CD4-positive, alpha-beta memory T cell (primary cell): Measurements from ENCODE around the gene RECK. TPM values are rescaled to one million over a fixed set of nuclear protein-coding genes. Genes with fewer than 3 reads are reported as not detected.

ENCODE experiments used
- CTCF ChIA-PET: fragments of 350-600 bp; sonication (Branson Sonifier 250); formaldehyde crosslinking; loops from one replicate; lab custom pipeline; 2021; ENCODE audit warnings: inconsistent platforms; ENCODE audit not compliant: partially characterized antibody; lab: Charles Lee
- POLR2A ChIA-PET: fragments of 350-600 bp; sonication (Branson Sonifier 250); formaldehyde crosslinking; loops from one replicate; lab custom pipeline; 2021; ENCODE audit not compliant: partially characterized antibody; lab: Charles Lee
- DNase-seq, 5 donors: peaks; one replicate each; pipeline versions ENCODE4 v3.0.0 to v3.0.0-alpha.2; 2020 to 2022; ENCODE audit warnings: mixed read lengths in 1 of 5
- H3K27ac ChIP-seq: one replicate; pipeline ENCODE4 v1.7.0; 2013; ENCODE audit warnings: low read depth, low read length
- H3K27me3 ChIP-seq: 2 replicates; pipeline ENCODE4 v1.7.0; 2013; ENCODE audit warnings: mild to moderate bottlenecking, low read length, moderate library complexity; ENCODE audit not compliant: insufficient read depth
- H3K36me3 ChIP-seq: 2 replicates; pipeline ENCODE4 v1.7.0; 2013; ENCODE audit warnings: mild to moderate bottlenecking, low read length, moderate library complexity; ENCODE audit not compliant: insufficient read depth
- H3K4me1 ChIP-seq: 2 replicates; pipeline ENCODE4 v1.7.0; 2013; ENCODE audit warnings: mild to moderate bottlenecking, low read length, moderate library complexity; ENCODE audit not compliant: insufficient read depth
- H3K4me3 ChIP-seq, 2 donors: one replicate each; pipeline ENCODE4 v1.7.0; 2013; ENCODE audit warnings: low read length in 2 of 2, mild to moderate bottlenecking in 1 of 2
- H3K9me3 ChIP-seq, 2 donors: one replicate each; pipeline ENCODE4 v1.7.0; 2013; ENCODE audit warnings: low read length in 2 of 2, control low read depth in 1 of 2; ENCODE audit not compliant: control insufficient read depth in 1 of 2
- H3K27ac Mint-ChIP-seq, 7 donors: one replicate each; pipeline ENCODE4 v1.8.0; 2020 to 2021; ENCODE audit warnings: mixed read lengths in 7 of 7, mild to moderate bottlenecking in 6 of 7, inconsistent platforms in 3 of 7, moderate library complexity in 3 of 7
- H3K27me3 Mint-ChIP-seq, 2 donors: one replicate each; pipeline ENCODE4 v1.8.0; 2020 to 2021; ENCODE audit warnings: mixed read lengths in 2 of 2
- H3K36me3 Mint-ChIP-seq, 2 donors: one replicate each; pipeline ENCODE4 v1.8.0; 2020 to 2021; ENCODE audit warnings: mixed read lengths in 2 of 2, inconsistent platforms in 1 of 2, mild to moderate bottlenecking in 1 of 2
- H3K4me1 Mint-ChIP-seq, 4 donors: one replicate each; pipeline ENCODE4 v1.8.0; 2020 to 2021; ENCODE audit warnings: mixed read lengths in 4 of 4, mild to moderate bottlenecking in 1 of 4
- H3K4me3 Mint-ChIP-seq, 8 donors: one replicate each; pipeline ENCODE4 v1.8.0; 2020 to 2021; ENCODE audit warnings: mixed read lengths in 8 of 8, mild to moderate bottlenecking in 7 of 8, moderate library complexity in 6 of 8, inconsistent platforms in 3 of 8
- H3K9me3 Mint-ChIP-seq, 8 donors: one replicate each; pipeline ENCODE4 v1.8.0; 2020 to 2021; ENCODE audit warnings: mixed read lengths in 8 of 8, mild to moderate bottlenecking in 5 of 8, inconsistent platforms in 3 of 8, moderate library complexity in 1 of 8
- intact Hi-C: fragments of 100-400 bp; cut with micrococcal nuclease; formaldehyde crosslinking; loops from one replicate; pipeline ENCODE4 v1.15.1; 2023
- polyA plus RNA-seq, 2 donors: library from polyadenylated mRNA; unstranded; fragments of 300-500 nt; fragmentation: Illumina TruSeq; gene quantifications; one replicate each; pipeline ENCODE4 v1.2.3, GENCODE V29; 2021
- total RNA-seq, 2 experiments: library from RNA; stranded (reverse); gene quantifications; one replicate each; pipeline ENCODE4 v1.2.3, GENCODE V29; 2021

The RECK gene
- total and polyA plus RNA-seq, 4 experiments from 2014 or later: 12.1 to 26.9 (median 14.4) TPM

- Mint-ChIP-seq H3K4me3 (peak overlapping the region; percentile 78 to 90 (median 83)), H3K27me3 (no peaks in the 10 kb centered on the region), H3K9me3 (no peaks in the 10 kb centered on the region), H3K27ac (peak overlapping the region in 6 of 7 donors; percentile 66 to 92 (median 86)), H3K4me1 (peaks cover 32 to 50% (median 42%) of the 10 kb centered on the region in 4 donors), H3K36me3 (peaks cover 0 to 14% of the 10 kb centered on the region in 2 donors)
- ChIA-PET CTCF (interaction anchor here (1.0 to 9.9 kb wide), 7 partner anchors 13 to 55 kb away, joined by 3 to 100 read pairs (median 7); partner anchors contain the start of gene CLTA), POLR2A (interaction anchor here (0.8 to 9.3 kb wide), 8 partner anchors 8 to 43 kb away, joined by 4 to 159 read pairs (median 5); no protein-coding TSS in a partner anchor)
- Histone ChIP-seq H3K27ac (peak overlapping the region; percentile 77), H3K4me1 (peaks cover 48% of the 10 kb centered on the region), H3K36me3 (no peaks in the 10 kb centered on the region), H3K4me3 (peak overlapping the region in 1 of 2 donors; percentile 81), H3K27me3 (no peaks in the 10 kb centered on the region), H3K9me3 (no peaks in the 10 kb centered on the region)
- no peak for DNase-seq
- intact Hi-C loops: loop anchor here (1.0 kb wide), 4 partner anchors 8 to 33 kb away; no protein-coding TSS in a partner anchor
These were observed 99.1 kb downstream of the RECK start for GRCh38 chr9:36135741-36136271.

GRCh38 chr9:36136272-36136893 lies 99.7 kb downstream of the RECK start, which contains the start of gene GLIPR2:
GLIPR2 (plus strand) TSS chr9:36136733; CDS start chr9:36136779, 46 bp downstream.
- intact Hi-C loops: loop anchor here (1.0 kb wide), 4 partner anchors 8 to 33 kb away; no protein-coding TSS in a partner anchor
- Mint-ChIP-seq H3K9me3 (no peaks in the 10 kb centered on the region), H3K27ac (peak within 1 kb of the TSS; percentile 89 to 97 (median 95)), H3K36me3 (peaks cover 0 to 16% of the 10 kb centered on the region in 2 donors), H3K4me1 (peaks cover 35 to 56% (median 48%) of the 10 kb centered on the region in 4 donors), H3K4me3 (peak within 1 kb of the TSS; percentile 92 to 97 (median 95)), H3K27me3 (no peaks in the 10 kb centered on the region)
- Histone ChIP-seq H3K36me3 (no peaks in the 10 kb centered on the region), H3K27me3 (no peaks in the 10 kb centered on the region), H3K4me1 (peaks cover 54% of the 10 kb centered on the region), H3K27ac (peak within 1 kb of the TSS; percentile 77), H3K9me3 (no peaks in the 10 kb centered on the region), H3K4me3 (peak within 1 kb of the TSS; percentile 66 to 81)
- ChIA-PET POLR2A (interaction anchor here (0.6 to 9.3 kb wide), 10 partner anchors 8 to 100 kb away, joined by 3 to 159 read pairs (median 5); partner anchors contain the start of genes CLTA and RECK), CTCF (interaction anchor here (1.0 to 9.9 kb wide), 8 partner anchors 11 to 54 kb away, joined by 3 to 100 read pairs (median 6); partner anchors contain the start of gene CLTA)
- peak; percentile 75 to 82 (median 79) for DNase-seq

GRCh38 chr9:36136894-36137391 lies 100.2 kb downstream of the RECK start:
- Histone ChIP-seq H3K9me3 (no peaks in the 10 kb centered on the region), H3K4me1 (peaks cover 59% of the 10 kb centered on the region), H3K4me3 (peak overlapping the region; percentile 66 to 81), H3K27me3 (no peaks in the 10 kb centered on the region), H3K27ac (peak overlapping the region; percentile 77), H3K36me3 (no peaks in the 10 kb centered on the region)
- intact Hi-C loops: loop anchor here (1.0 kb wide), 4 partner anchors 7 to 34 kb away; no protein-coding TSS in a partner anchor
- Mint-ChIP-seq H3K4me3 (peak overlapping the region; percentile 92 to 97 (median 95)), H3K9me3 (no peaks in the 10 kb centered on the region), H3K27ac (peak overlapping the region; percentile 89 to 97 (median 95)), H3K36me3 (peaks cover 0 to 16% of the 10 kb centered on the region in 2 donors), H3K4me1 (peaks cover 37 to 61% (median 53%) of the 10 kb centered on the region in 4 donors), H3K27me3 (no peaks in the 10 kb centered on the region)
- ChIA-PET CTCF (interaction anchor here (1.0 to 9.9 kb wide), 8 partner anchors 12 to 54 kb away, joined by 3 to 100 read pairs (median 6); partner anchors contain the start of gene CLTA), POLR2A (interaction anchor here (0.6 to 9.3 kb wide), 9 partner anchors 9 to 100 kb away, joined by 3 to 159 read pairs (median 5); partner anchors contain the start of genes CLTA and RECK)
- peak in 1 of 5 donors; percentile 50 for DNase-seq

GRCh38 chr9:36137392-36138004 lies 100.8 kb downstream of the RECK start:
- no peak for DNase-seq
- Histone ChIP-seq H3K27me3 (no peaks in the 10 kb centered on the region), H3K36me3 (no peaks in the 10 kb centered on the region), H3K9me3 (no peaks in the 10 kb centered on the region), H3K4me1 (peaks cover 65% of the 10 kb centered on the region), H3K4me3 (peak overlapping the region; percentile 66 to 81), H3K27ac (peak overlapping the region; percentile 77)
- Mint-ChIP-seq H3K9me3 (no peaks in the 10 kb centered on the region), H3K36me3 (peaks cover 0 to 16% of the 10 kb centered on the region in 2 donors), H3K4me1 (peaks cover 42 to 67% (median 58%) of the 10 kb centered on the region in 4 donors), H3K27ac (peak overlapping the region; percentile 89 to 97 (median 95)), H3K4me3 (peak overlapping the region; percentile 92 to 97 (median 95)), H3K27me3 (no peaks in the 10 kb centered on the region)
- POLR2A ChIA-PET: interaction anchor here (1.2 to 9.3 kb wide), 4 partner anchors 9 to 54 kb away, joined by 6 to 159 read pairs (median 14); partner anchors contain the start of gene CLTA
- intact Hi-C loops: no loop called here
- CTCF ChIA-PET: interaction anchor here (1.3 to 9.9 kb wide), 7 partner anchors 11 to 53 kb away, joined by 4 to 100 read pairs (median 7); partner anchors contain the start of gene CLTA

- intact Hi-C loops: no loop called here
- DNase-seq: no peak
- H3K4me1 Mint-ChIP-seq: peaks cover 50 to 77% (median 68%) of the 10 kb centered on the region in 4 donors
- peak overlapping the region; percentile 92 to 97 (median 95) for H3K4me3 Mint-ChIP-seq
- H3K27me3 Mint-ChIP-seq: no peaks in the 10 kb centered on the region
- ChIA-PET CTCF (interaction anchor here (1.3 to 9.9 kb wide), 2 partner anchors 11 to 26 kb away, joined by 6 to 100 read pairs; no protein-coding TSS in a partner anchor), POLR2A (interaction anchor here (9.3 kb wide), 1 partner anchor 10 kb away, joined by 159 read pairs; no protein-coding TSS in a partner anchor)
- H3K27ac ChIP-seq: peak overlapping the region; percentile 50
- no peaks in the 10 kb centered on the region for H3K9me3 Mint-ChIP-seq
- peak overlapping the region in 1 of 2 donors; percentile 2 for H3K4me3 ChIP-seq
- H3K27me3 ChIP-seq: no peaks in the 10 kb centered on the region
- no peaks in the 10 kb centered on the region for H3K36me3 ChIP-seq
- peaks cover 5 to 22% of the 10 kb centered on the region in 2 donors for H3K36me3 Mint-ChIP-seq
- peaks cover 75% of the 10 kb centered on the region for H3K4me1 ChIP-seq
- H3K9me3 ChIP-seq: no peaks in the 10 kb centered on the region
- peak overlapping the region; percentile 89 to 97 (median 93) for H3K27ac Mint-ChIP-seq
These were observed 101.8 kb downstream of the RECK start for GRCh38 chr9:36138496-36138895.

- intact Hi-C loops: no loop called here
- CTCF ChIA-PET: interaction anchor here (1.3 to 9.9 kb wide), 3 partner anchors 10 to 36 kb away, joined by 6 to 100 read pairs (median 7); no protein-coding TSS in a partner anchor
- peaks cover 79% of the 10 kb centered on the region for H3K4me1 ChIP-seq
- no peaks in the 10 kb centered on the region for H3K9me3 ChIP-seq
- Mint-ChIP-seq H3K4me3 (peak overlapping the region; percentile 13 to 97 (median 95)), H3K4me1 (peaks cover 54 to 81% (median 72%) of the 10 kb centered on the region in 4 donors), H3K27me3 (no peaks in the 10 kb centered on the region), H3K36me3 (peaks cover 5 to 26% of the 10 kb centered on the region in 2 donors), H3K9me3 (no peaks in the 10 kb centered on the region), H3K27ac (peak overlapping the region; percentile 89 to 97 (median 93))
- H3K27ac ChIP-seq: peak overlapping the region; percentile 50
- DNase-seq: no peak
- no peaks in the 10 kb centered on the region for H3K36me3 ChIP-seq
- POLR2A ChIA-PET: interaction anchor here (0.7 to 9.3 kb wide), 2 partner anchors 10 to 21 kb away, joined by 3 to 159 read pairs; no protein-coding TSS in a partner anchor
- no peaks in the 10 kb centered on the region for H3K27me3 ChIP-seq
- peak overlapping the region in 1 of 2 donors; percentile 2 for H3K4me3 ChIP-seq
These were observed 102.2 kb downstream of the RECK start for GRCh38 chr9:36138901-36139300.
